A673 (cell line): ENCODE results near the gene BCL2A1. TPM values are rescaled to one million over a fixed set of nuclear protein-coding genes. Genes with fewer than 3 reads are reported as not detected.
"Not testable (repeated sequence)": the region's sequence is repeated elsewhere in the genome, so short reads cannot be mapped to it uniquely, and the experiment has no call there.

Experiments
- BruUV-seq: library from RNA; stranded (reverse); fragments of 400-500 nt; replicated peaks from 2 replicates; lab custom pipeline; 2021; lab: Mats Ljungman, UMichigan
- CTCF ChIA-PET: fragments of 300-600 bp; sonication (Branson Sonifier 250); formaldehyde crosslinking; loops from one replicate; lab custom pipeline; 2022; ENCODE audit warnings: antibody characterized with exemption; lab: Charles Lee
- POLR2A ChIA-PET: fragments of 300-600 bp; sonication (Branson Sonifier 250); formaldehyde crosslinking; loops from one replicate; lab custom pipeline; 2022; ENCODE audit warnings: antibody characterized with exemption; ENCODE audit not compliant: low non-redundant PET; lab: Charles Lee
- DNase-seq: peaks from one replicate; pipeline ENCODE4 v3.0.0-alpha.2; 2015; ENCODE audit warnings: low spot score
- H3K27ac ChIP-seq: fragments of 200-600 bp; sonication (generic); 2 replicates; pipeline ENCODE4 v1.5.1; 2016; ENCODE audit warnings: mixed run types, low read depth, mild to moderate bottlenecking, mixed read lengths, antibody characterized with exemption, low read length; ENCODE audit not compliant: poor library complexity, severe bottlenecking
- H3K27me3 ChIP-seq: fragments of 200-600 bp; sonication (generic); replicated peaks from 2 replicates; pipeline ENCODE4 v1.6.1; 2017; ENCODE audit warnings: mixed run types, low read depth, mild to moderate bottlenecking, mixed read lengths, antibody characterized with exemption, low read length; ENCODE audit not compliant: insufficient read depth, poor library complexity
- H3K36me3 ChIP-seq: fragments of 200-600 bp; sonication (generic); 2 replicates; pipeline ENCODE4 v1.6.1; 2016; ENCODE audit warnings: mixed run types, mild to moderate bottlenecking, mixed read lengths, antibody characterized with exemption, low read length; ENCODE audit not compliant: insufficient read depth, poor library complexity, severe bottlenecking
- H3K4me1 ChIP-seq: fragments of 200-600 bp; sonication (generic); 2 replicates; pipeline ENCODE4 v1.6.1; 2017; ENCODE audit warnings: mixed run types, mild to moderate bottlenecking, mixed read lengths, antibody characterized with exemption, low read length; ENCODE audit not compliant: insufficient read depth, poor library complexity, severe bottlenecking
- H3K4me3 ChIP-seq: fragments of 200-600 bp; sonication (generic); 2 replicates; pipeline ENCODE4 v1.5.1; 2016; ENCODE audit warnings: low read depth, mixed run types, mild to moderate bottlenecking, mixed read lengths, low read length; ENCODE audit not compliant: poor library complexity, severe bottlenecking
- H3K9me3 ChIP-seq: fragments of 200-600 bp; sonication (generic); 2 replicates; pipeline ENCODE4 v1.6.1; 2016; ENCODE audit warnings: mixed run types, low read depth, mild to moderate bottlenecking, mixed read lengths, antibody characterized with exemption, low read length; ENCODE audit not compliant: poor library complexity, severe bottlenecking
- EZH2 ChIP-seq: fragments of 200-600 bp; sonication (generic); IDR thresholded peaks from 2 replicates; pipeline ENCODE4 v1.6.1; 2017; ENCODE audit warnings: borderline replicate concordance, low read depth, mild to moderate bottlenecking, mixed read lengths, antibody characterized with exemption, low read length; ENCODE audit not compliant: poor library complexity, severe bottlenecking
- intact Hi-C: fragments of 100-400 bp; cut with micrococcal nuclease; formaldehyde crosslinking; loops from one replicate; pipeline ENCODE4 v1.10.0; 2022; ENCODE audit not compliant: unreplicated experiment
- total RNA-seq: library from RNA; stranded (reverse); gene quantifications from 2 replicates; pipeline ENCODE4 v1.2.3, GENCODE V29; 2021
- TF ChIP-seq, protein P1 (sequence below): fragments of 300-800, 200-600 bp; sonication (generic); conservative IDR thresholded peaks from 2 replicates; pipeline ENCODE4 v1.5.1; 2017; ENCODE audit warnings: low read depth, mild to moderate bottlenecking, antibody characterized with exemption, low read length, moderate library complexity, mixed read lengths

Gene BCL2A1
- total RNA-seq, 1 experiment from 2014 or later: not detected

DNA sequence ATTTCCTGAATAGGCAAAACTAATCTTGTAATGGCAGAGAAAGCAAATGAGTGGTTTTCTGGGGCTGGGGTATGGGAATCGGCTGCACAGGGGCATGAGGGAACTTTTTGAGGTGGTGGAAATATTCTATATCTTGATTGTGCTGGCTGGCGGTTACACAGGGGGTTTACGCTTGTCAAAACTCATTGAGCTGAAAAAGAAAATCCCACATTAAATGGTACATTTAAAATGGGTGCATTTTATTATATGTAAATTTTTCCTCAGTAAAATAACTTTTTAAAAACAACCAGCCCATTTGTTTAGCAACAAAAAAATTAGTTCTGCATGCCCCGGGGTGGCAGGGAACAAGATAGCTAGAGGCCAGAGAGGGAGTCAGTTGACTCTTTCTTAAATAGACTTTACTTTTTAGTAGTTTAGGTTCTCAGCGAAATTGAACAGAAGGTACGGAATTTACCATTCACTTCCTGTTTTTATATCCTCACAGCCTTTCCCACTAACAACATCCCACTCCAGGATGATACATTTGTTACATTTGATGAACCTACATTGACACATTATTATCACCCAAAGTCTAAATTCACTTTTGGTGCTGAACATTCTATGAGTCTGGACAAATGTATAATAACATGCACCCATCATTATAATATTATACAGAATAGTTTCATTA, 41.2 kb upstream of the BCL2A1 start:
- BruUV-seq: no TSS peak
- TF ChIP-seq EZH2: no peak
- TF ChIP-seq, protein P1, sequence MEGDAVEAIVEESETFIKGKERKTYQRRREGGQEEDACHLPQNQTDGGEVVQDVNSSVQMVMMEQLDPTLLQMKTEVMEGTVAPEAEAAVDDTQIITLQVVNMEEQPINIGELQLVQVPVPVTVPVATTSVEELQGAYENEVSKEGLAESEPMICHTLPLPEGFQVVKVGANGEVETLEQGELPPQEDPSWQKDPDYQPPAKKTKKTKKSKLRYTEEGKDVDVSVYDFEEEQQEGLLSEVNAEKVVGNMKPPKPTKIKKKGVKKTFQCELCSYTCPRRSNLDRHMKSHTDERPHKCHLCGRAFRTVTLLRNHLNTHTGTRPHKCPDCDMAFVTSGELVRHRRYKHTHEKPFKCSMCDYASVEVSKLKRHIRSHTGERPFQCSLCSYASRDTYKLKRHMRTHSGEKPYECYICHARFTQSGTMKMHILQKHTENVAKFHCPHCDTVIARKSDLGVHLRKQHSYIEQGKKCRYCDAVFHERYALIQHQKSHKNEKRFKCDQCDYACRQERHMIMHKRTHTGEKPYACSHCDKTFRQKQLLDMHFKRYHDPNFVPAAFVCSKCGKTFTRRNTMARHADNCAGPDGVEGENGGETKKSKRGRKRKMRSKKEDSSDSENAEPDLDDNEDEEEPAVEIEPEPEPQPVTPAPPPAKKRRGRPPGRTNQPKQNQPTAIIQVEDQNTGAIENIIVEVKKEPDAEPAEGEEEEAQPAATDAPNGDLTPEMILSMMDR: no peak
- Histone ChIP-seq H3K27me3 (no peaks in the 10 kb centered on the region), H3K36me3 (no peaks in the 10 kb centered on the region), H3K4me3 (no peak overlapping the region), H3K27ac (no peak overlapping the region), H3K4me1 (peaks cover 8% of the 10 kb centered on the region), H3K9me3 (no peaks in the 10 kb centered on the region)
- ChIA-PET POLR2A (no interaction called here), CTCF (no interaction called here)
- intact Hi-C loops: no loop called here
- no peak for DNase-seq

DNA sequence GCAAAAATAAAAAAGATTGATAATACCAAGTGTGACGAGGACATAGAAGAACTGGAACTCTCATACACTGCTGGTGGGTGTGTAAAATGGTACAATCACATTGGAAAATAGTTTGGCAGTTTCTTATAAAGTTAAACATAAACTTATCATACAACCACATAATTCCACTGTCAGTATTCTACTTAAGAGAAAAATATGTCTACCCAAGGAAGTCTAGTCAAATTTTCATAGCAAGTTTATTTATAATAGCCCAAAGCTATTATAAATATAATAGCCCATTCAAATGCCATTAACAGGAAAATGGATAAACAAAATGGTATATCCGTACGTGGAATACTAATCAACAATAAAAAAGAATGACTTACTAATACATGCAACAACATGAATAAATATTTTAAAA, 40.6 kb upstream of the BCL2A1 start:
- peaks cover 8% of the 10 kb centered on the region for H3K4me1 ChIP-seq
- no peak overlapping the region for H3K4me3 ChIP-seq
- TF ChIP-seq, protein P1: no peak
- TF ChIP-seq EZH2: no peak
- no peaks in the 10 kb centered on the region for H3K27me3 ChIP-seq
- BruUV-seq: no TSS peak
- no peak for DNase-seq
- H3K27ac ChIP-seq: no peak overlapping the region
- CTCF ChIA-PET: no interaction called here
- POLR2A ChIA-PET: no interaction called here
- no peaks in the 10 kb centered on the region for H3K9me3 ChIP-seq
- H3K36me3 ChIP-seq: no peaks in the 10 kb centered on the region
- intact Hi-C loops: no loop called here

DNA sequence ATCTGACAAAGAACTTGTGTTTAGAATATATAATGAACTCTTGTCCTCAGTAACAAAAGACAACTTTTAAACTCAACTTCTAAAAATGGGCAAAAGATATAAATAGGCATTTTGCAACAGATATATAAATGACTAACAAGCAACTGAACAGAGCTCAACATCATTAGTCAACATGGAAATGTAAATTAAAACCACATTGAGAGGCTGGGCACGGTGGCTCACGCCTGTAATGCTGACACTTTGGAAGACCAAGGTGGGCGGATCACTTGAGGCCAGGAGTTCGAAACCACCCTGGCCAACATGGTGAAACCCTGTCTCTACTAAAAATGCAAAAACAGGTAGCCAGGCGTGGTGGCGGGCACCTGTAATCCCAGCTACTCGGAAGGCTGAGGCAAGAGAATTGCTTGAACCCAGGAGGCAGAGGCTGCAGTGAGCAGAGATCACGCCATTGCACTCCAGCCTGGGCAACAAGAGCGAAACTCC, 40.1 kb upstream of the BCL2A1 start:
- H3K4me1 ChIP-seq, CTCF ChIA-PET, intact Hi-C loops, H3K4me3 ChIP-seq, H3K27me3 ChIP-seq, H3K36me3 ChIP-seq, DNase-seq, H3K9me3 ChIP-seq, H3K27ac ChIP-seq, POLR2A ChIA-PET, BruUV-seq: not testable (repeated sequence)

DNA sequence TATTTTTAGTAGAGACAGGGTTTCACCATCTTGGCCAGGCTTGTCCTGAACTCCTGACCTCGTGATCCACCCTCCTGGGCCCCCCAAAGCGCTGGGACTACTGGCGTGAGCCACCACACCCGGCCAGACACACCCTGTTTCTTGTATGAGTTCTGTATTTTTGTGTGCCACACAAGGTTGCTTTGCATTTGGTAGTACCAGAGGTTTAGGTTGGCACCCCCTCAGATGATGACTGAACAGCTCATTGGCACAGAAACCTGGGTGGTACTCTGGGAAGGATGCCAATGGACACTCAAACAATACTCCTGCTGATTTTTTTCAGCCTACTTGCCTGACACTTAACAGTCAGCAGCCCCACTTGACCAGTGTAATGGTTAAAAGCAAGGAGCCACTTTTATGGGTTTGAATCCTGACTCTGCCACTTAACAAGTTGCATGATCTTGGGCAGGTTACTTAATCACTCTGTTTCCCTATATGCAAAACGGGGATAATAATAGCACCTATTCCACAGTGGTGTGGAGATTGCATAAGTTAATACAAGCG, 39.2 kb upstream of the BCL2A1 start:
- H3K27me3 ChIP-seq: no peaks in the 10 kb centered on the region
- H3K4me1 ChIP-seq: peaks cover 8% of the 10 kb centered on the region
- no peak for DNase-seq
- CTCF ChIA-PET: no interaction called here
- intact Hi-C loops: no loop called here
- TF ChIP-seq, protein P1: no peak
- H3K36me3 ChIP-seq: no peaks in the 10 kb centered on the region
- H3K27ac ChIP-seq: no peak overlapping the region
- H3K9me3 ChIP-seq: no peaks in the 10 kb centered on the region
- no peak overlapping the region for H3K4me3 ChIP-seq
- BruUV-seq: no TSS peak
- POLR2A ChIA-PET: no interaction called here
